Measurements from ENCODE around the gene DGKD.

DGKD gene

DNA sequence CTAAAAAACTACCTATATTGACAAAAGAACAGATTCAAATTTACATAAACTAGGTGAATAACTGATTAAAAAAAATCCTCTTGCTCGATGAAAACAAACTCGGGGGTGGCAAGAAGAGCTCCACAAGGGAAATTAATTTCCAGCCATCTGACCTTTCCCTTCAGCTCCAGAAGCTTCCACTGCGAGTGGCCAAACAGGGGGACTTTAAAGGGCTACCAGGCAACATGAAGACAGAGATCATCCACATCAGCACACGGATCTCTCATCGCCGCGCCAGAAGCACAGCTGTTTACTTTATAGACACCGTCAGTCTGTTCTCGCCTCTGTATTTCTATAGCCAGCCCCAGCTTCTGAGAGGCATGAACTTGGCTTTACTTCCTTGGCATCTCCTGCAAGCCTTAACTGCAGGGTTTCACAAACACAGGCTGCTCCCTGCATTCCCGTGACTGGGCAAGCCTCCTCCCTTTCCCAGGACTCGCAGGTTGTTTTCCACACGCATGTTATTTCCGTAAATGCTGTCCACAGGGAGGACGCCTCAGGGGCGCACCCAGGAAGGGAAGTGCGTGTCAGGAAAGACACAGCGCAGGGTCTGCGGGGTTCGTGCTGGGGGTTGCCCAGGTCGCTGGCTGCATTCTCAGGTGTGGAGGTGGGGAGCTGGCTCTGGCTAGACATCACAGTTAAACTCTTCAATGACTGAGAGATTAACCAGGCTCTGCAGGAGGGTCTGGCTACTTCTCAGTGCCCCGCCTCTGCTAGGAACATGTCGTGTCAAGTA, 127.3 kb downstream of the DGKD start:
- peak in 1 of 2 experiments; percentile 11 for DNase-seq

DNA sequence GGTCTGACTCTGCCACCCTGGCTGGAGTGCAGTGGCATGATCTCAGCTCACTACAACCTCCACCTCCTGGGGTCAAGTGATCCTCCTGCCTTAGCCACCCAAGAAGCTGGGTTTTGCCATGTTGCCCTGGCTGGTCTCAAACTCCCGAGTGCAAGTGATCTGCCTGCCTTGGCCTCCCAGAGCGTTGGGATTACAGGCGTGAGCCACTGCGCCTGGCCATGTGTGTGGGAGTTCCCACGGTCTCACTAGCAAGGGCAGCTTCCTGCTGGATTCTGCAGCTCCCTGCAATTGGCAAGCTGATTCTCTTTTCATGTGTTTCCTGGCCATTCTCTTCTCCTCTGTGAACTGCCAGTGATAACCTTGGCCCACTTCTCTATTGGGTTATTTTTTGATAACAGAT, 128.3 kb downstream of the DGKD start:
- DNase-seq: no peak

DNA sequence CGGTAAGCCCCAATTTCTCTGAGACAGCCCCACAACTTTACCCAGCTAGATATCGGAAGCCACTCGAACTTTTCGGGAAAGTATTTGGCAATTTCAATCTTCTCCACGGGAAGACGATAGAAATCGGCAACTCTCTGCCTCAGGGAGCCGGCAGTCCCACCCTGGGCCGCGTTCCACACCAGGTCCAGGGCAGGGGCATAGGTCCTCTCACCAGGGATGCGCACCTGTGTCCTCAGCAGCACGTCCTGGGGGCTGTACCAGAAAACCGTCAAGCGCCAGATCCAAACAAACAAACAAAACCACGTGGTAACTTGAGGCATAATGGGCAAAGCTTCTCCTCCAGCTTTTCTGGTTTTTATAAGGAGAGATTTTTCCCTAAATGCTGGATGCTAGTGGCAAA, 131.4 kb downstream of the DGKD start:
- no peak for DNase-seq

DNA sequence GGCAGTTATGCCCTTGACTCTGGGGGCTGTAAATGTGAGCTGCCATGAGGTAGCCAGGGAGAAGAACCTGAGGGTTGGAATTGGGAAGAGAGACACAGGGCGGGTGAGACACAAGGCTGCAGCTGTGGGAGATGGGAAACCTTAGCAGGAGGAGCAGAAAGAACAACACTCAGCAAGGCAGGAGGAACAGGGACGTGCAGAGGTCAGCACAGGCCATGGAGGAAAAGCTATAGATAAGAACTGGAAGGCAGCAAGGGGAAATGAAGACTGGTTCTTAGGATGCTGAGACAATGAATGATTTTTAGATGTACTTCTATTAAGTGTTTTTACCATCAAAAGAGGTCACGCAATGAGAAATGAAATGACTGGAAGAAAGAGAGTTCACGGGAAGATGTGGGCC, 132.1 kb downstream of the DGKD start:
- DNase-seq: no peak

DNA sequence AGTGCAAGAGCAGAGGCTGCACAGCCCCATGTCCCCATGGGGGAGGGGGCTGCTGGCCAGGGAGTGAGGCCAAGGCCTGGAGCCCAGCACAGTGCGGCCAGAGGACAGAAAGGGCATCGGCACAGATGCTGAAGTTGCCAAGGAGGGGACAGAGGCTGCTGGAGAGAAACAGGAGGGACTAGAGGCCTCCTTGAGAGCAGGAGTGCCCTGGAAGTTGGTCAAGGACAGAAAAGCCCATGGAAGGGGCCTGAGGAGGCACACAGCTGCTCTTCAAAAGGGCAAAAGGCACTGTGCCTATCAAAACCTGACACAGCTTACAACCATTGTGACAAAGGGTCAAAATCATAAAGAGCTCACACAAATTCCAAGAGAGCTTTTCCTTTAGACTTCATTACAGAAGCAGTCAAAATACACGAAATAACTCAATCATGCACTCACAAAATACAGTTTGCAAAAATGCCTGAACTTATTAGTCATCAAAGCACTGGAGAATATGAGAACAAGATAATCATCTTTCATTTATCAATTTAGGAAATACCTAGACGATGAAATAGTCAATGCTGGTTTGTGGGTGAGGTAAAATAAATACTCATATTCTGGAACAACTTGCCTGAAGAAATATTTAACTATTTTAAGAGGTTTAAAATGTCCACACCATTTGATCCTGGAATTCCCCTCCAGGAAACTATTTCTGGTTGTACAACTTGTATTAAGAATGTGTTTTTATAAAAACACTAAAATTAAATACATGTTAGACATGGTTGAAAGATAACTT, 132.7 kb downstream of the DGKD start:
- no peak for DNase-seq

DNA sequence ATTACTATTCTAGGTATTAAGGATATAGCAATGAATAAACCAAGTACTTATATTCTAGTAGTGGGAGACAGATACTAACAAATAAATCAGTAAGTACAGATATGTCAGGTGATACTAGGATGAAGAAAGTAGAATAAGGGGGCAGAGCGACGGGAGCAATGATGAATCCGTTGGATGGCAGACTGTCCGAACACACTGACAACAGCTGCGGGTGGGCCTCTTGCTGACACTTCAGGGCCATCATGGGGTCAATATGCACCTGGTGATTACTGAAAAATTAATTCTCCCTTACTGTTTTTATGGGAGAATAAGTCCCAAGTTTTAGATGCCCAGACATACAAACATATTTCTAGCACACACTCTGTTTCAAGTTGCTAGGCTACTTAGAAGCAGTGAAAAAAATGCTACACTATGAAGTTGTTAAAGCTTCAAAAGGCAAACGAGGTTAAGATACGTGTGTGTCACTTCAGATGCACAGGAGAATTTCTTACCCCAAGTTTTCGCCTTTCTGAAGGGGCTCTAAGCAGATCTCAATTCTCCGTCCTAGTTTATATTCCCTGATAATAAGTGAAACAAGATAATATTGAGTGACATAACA, 133.6 kb downstream of the DGKD start:
- no peak for DNase-seq

DNA sequence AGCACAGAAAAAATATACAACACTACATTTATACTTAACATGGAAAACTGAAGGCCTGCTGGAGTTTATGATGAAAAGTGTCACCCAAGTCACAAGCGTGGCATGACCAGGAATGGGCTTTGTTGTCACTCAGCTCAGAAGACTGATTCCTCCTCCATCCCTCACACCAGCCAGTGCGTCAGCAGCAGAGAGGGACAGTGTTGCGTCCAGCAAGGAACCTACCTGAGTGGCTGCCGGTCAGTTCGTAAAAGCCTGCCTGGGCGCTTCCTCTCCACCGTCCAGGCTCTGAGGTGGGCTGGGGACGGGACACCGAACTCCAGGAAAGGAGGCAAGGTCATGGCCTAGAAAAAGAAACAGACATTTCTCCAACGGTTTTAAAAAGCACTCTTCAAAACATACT, 134.8 kb downstream of the DGKD start:
- DNase-seq: no peak

DNA sequence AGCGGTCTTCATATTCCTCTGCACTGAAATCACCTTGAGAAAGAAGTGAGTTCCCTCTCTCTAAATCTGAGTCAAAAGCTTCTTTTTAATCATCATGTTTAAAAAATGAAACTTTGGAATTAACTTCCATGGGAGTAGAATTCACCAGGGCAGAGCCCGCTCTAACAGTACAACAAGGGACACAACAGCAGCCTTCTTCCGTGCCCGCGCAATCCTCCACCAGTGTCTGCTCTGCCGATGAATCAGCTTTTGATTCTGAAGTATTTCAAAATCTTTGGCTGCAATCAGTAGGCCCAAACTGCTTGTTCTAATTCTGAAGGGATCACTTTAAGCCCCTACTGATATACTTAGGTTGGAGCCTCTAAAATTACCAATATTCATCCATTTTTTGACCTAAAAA, 135.4 kb downstream of the DGKD start:
- DNase-seq: no peak

DNA sequence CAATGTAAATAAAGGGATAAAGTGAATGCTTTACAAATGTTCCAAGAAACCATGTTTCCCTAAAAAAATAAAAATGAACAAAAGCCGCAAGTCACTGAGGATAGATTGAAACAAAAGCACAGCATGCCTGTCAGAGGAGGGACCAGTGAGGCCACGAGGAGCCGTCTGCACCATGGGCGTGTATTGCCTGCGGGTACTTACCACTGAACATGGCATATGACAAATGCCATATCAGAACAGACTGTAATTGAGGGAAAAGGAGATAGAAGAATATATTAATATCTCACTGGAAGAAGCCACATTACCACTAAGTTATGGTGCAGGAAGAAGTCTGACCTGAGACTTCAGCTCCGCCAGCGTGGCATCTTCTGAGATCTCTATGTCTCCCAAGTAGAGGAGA, 136.5 kb downstream of the DGKD start:
- DNase-seq: peak in 1 of 2 experiments; percentile 4

DNA sequence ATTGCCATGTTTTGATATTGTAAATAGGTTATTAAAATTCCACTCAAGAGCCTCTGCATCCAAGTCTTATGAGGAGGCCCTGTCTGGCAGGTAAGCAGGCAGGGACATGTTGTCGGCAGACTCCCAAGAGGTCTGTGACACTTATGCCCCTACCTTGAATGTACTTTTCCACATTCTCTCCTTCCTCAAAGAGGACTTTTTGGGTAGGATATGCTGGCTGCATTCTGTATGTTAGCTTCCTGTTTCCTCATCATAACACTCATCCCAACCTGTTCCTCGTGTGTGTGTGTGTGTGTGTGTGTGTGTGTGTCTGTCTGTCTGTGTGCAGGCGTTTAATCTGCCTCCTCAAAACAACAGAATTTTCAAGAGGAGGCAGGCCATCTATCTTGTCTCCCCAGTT, 137.0 kb downstream of the DGKD start:
- no peak for DNase-seq

DNA sequence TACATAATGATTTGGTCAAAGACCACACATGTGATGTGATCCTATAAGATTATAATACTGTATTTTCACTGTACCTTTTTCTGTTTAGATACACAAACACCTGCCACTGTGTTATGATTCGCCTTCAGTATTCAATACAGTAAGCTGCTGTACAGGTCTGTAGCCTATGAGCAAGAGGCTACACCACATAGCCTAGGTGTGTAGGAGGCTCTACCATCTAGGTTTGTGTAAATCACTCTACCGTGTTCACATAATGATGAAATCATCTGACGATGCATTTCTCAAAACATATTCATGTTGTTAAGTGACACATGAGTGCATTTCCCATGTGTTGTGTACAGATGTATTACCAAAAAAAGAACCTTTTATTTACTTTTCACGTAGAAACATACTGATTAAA, 137.8 kb downstream of the DGKD start:
- DNase-seq: no peak

DNA sequence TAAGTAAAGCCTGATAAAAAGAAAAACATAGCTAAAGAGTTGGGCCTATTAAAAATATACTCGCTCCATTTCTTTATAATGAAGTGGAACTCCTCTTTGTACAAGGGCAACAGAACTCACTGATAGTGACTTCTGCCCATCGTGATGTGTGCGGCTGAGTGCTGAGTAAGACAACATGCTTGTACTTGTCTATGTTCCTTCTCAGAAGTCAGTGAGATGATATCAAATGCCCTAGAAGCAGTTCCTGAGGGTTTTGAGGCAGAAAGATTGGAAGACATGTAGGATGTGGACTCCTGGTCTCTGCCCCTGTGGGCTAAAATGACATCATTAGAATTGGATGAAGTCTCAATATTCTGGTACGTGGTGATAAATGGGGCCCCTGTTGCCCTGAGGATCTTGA, 138.5 kb downstream of the DGKD start:
- DNase-seq: no peak

DNA sequence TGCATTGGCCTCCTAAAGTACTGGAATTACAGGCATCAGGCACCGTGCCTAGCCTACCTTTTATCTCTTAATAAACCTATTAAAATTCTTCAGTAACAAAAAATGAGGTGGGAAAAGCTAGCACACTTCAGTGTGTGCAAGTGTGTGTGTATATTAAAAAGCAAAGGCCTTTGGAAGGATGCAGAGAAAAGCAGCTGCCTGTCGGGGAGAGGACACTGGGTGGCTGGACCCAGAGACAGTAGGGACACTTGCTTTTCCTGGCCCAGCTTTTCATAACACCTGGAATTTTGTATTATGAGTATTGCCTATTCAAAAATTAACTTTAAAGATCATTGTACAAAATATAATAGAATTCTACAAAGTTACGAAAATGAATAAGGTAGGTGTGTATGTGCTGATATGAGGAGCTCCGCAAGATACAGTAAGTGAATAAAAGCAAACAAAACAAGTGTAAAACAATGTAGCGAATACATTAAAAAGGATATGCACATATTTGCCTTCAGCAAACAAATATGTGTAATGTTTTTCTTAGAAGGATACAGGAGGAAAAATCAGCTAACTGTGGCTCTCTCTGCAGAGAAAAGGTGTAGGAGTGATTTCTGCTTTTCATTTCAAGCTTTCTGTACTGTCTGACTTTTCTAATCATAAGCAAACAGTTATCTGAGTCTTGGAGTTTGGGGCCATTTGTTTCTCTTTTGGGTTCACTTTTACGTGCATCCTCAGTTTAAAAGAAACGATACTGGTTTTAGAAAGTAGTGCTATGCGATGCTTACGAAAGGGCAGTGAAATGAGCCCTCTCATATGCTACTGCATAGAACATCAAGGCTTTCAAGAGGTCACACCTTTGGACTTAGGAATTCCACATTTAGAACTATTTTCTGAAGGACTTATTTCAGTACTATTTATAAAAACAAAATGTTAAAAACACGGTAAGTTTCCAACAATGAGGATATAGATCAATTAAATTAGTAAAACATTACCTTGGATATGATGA, 141.5 kb downstream of the DGKD start:
- no peak for DNase-seq

DNA sequence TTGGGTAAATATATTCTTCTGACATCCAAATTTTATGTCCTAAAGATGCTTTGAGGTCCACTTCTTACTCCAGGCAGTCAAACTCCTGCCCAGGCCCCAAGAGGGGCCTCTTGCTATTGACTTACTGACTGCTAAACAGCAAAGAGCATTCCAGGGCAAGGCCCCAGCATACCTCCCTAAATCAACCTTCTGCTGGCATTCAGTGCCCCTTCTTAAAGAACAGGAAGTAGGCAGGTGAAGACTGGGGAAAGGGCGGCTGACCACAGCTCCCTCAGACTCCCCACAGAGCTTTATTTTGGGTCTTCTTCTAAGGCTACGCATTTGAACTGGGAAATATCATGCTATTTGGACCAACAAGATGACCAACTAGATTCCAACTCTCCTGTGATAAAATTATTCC, 143.4 kb downstream of the DGKD start:
- no peak for DNase-seq

DNA sequence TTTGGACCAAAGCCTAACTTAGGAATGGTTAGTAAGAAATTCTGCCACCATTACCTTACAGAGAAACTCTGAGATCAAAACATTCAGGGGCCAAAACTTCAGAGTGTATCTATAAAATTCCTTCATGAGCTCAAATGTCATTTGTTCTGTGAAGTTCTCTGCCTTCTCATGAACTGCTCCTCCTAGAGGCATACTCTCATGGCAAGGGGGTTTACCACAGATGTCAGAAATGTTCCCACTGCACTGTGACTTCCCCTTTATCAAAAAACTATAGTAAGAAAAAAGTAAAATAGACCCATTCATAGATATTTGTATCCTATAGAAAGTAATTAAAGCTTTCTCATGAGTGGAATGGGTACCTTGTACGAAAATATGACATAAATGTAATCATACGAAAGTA, 143.8 kb downstream of the DGKD start:
- no peak for DNase-seq

DNA sequence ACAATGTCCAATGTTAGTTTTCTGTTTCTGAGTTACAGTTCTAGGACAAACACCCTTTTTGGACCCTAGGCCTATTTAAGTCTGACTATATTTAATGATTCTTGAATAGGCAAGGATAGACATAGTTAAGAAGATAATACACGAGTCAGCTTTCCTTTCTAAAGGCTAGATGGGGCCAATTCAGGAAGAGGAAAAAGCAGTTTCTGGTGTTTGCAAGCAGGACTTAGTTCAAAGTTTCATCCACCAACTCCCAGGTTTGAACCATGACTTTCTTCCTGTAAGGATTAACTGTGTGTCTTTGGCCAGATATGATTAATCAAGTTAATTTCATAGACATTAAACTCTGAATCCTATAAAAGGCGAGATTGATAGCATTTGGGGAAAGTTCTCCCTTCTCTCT, 145.6 kb downstream of the DGKD start:
- DNase-seq: no peak

DNA sequence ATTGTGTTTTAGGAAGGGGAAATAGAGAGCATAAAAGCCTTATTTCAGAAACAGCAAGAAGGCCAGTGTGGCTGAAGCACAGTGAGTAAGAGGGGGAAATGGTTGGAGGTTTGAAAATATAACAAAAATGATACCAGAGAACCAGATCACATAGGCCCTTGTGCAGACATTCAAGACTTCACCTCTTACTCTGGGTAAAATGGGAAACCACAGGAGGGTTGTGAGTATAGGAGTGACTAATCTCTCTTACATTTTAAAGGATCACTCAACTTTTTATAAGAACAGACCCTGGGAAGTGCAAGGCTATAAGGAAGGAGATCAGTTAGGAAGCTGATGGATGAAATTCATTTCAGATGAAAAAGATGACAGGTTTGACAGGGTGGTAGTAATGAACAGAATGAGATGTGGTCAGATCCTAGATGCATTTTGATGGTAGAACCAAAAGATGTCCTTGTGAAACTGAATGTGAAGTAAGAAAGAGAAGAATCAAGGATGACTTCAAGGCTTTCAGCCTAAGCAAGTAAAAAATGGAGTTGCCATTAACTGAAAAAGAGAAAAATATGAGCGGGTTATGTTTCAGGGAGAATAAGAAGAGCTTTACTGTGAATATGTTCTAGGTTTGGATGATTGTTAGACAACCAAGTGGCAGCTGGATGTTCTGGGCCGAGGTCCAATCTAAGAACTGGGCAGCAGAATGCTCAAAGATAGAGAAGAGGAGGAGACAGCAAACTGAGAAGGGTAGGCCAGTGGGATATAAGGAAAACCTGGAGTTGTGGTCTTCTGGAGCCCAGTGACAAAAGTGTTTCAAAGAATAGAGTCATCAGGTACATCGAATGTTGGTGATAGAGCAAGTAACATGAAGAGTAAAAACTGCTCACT, 147.1 kb downstream of the DGKD start:
- DNase-seq: no peak

DNA sequence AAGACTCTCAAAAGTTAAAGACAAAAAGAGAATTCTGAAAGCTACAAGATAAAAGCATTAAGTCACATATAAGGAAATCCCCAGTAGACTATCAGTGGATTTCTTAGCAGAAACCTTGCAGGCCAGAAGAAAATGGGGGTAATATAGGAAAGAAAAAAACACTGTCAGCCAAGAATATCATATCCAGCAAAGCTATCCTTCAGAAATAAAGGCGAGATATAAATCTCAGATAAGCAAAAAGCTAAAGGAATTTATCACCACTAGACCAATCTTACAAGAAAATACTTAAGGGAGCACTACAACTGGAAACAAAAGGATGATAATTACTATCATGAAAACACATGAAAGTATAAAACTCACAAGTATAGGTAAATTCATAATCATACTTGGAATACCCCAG, 149.2 kb downstream of the DGKD start:
- DNase-seq: no peak

DNA sequence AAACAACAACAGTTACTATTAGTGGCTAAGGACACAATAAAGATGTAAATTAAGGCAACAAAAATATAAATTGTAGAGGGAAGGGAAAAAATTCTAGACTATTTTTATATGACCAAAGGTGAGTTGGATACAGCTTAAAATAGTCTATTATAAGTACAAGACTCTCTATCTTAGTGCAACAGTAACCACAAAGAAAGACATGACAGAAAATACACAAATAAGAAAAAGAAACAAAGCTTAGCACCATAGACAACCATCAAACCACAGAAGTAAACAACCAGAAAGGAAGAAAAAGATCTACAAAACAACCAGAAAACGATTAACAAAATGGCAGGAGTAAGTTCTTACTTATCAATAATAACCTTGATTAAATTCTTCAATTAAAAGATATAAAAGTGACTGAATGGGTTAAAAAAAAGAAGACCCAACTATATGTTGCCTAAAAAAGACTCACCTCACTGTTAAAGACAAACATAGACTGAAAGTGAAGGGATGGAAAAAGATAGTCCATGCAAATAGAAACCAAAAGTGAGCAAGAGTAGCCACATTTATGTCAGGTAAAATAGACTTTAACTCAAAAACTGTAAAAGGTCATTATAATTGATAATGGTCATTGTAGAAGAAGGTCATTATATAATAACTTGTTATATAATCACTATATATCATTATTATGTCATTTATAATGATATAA, 149.8 kb downstream of the DGKD start:
- no peak for DNase-seq

DNA sequence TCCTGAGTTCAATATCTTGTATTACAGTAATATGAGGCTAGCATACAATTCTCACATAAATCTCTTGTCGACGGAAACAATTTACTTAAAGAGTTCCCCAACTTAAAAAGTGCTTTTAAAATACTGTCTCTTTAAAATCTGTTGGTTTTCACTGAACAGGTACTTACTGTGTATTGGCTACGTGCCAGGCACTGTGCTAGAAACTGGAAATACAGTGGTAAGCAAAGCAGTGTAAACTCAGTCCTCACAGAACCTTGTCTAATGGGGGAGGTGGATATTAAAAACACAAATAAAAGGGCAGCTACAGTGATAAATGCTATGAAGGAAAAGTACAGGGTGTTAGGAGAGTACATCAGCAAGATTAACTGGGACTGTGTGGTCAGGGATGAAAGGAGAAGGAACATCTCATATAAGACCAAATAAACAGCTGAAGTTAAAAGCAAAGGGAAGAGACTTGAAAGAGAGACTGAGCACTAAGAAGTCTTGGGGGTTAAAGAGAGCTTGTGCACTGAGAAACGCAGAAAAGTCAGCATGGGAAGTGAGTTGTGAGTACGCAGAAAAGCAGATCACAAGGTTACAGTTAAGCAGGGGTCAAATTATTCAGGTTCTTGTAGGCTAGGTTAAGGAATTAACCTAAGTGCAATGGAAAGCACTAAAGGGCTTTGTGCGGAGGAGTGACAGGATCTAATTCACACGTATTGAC, 159.8 kb downstream of the DGKD start:
- peak; percentile 9 to 39 for DNase-seq

Data from NCI-H2081 (cell line).